T-helper 2 cell treated with Interferon-gamma antibody and Interleukin-4, amounts not matched to agents 100 ng/mL and 5 ng/mL, for 36 hours (primary cell): ENCODE measurements around the gene RGS6. TPM values are rescaled to one million over a fixed set of nuclear protein-coding genes. Genes with fewer than 3 reads are reported as not detected.

Experiments
- intact Hi-C: fragments of 100-400 bp; cut with micrococcal nuclease; formaldehyde crosslinking; loops from one replicate; pipeline ENCODE4 v1.15.1; 2023
- total RNA-seq: library from RNA; stranded (reverse); gene quantifications from 2 replicates; pipeline ENCODE4 v1.2.3, GENCODE V29; 2022

The RGS6 gene
- total RNA-seq, 1 donor from 2014 or later, result 0.18 TPM

- intact Hi-C loops, result no loop called here
Observed at GRCh38 chr14:72154645-72155378, 222.6 kb downstream of the RGS6 start.

GRCh38 chr14:72155379-72155993 lies 223.3 kb downstream of the RGS6 start:
- intact Hi-C loops, result no loop called here

- intact Hi-C loops, result no loop called here
Observed at GRCh38 chr14:72164420-72165228, 232.4 kb downstream of the RGS6 start.

- intact Hi-C loops, result no loop called here
Observed at GRCh38 chr14:72165229-72165698, 233.0 kb downstream of the RGS6 start.

GRCh38 chr14:72169521-72169920 lies 237.3 kb downstream of the RGS6 start:
- intact Hi-C loops, result no loop called here

GRCh38 chr14:72172049-72172448 lies 239.8 kb downstream of the RGS6 start:
- intact Hi-C loops, result no loop called here

GRCh38 chr14:72172597-72172996 lies 240.4 kb downstream of the RGS6 start:
- intact Hi-C loops, result no loop called here

GRCh38 chr14:72173038-72173720 lies 240.9 kb downstream of the RGS6 start:
- intact Hi-C loops, result no loop called here

GRCh38 chr14:72177251-72177650 lies 245.0 kb downstream of the RGS6 start:
- intact Hi-C loops, result no loop called here

GRCh38 chr14:72178517-72178916 lies 246.3 kb downstream of the RGS6 start:
- intact Hi-C loops, result no loop called here

GRCh38 chr14:72182708-72183432 lies 250.6 kb downstream of the RGS6 start:
- intact Hi-C loops, result no loop called here

- intact Hi-C loops, result no loop called here
Observed at GRCh38 chr14:72183631-72184030, 251.4 kb downstream of the RGS6 start.

- intact Hi-C loops, result no loop called here
Observed at GRCh38 chr14:72186523-72186922, 254.3 kb downstream of the RGS6 start.

GRCh38 chr14:72196237-72197015 lies 264.2 kb downstream of the RGS6 start:
- intact Hi-C loops, result no loop called here

- intact Hi-C loops, result no loop called here
Observed at GRCh38 chr14:72201645-72202044, 269.4 kb downstream of the RGS6 start.

GRCh38 chr14:72213424-72213823 lies 281.2 kb downstream of the RGS6 start:
- intact Hi-C loops, result no loop called here

GRCh38 chr14:72215080-72215479 lies 282.9 kb downstream of the RGS6 start:
- intact Hi-C loops, result no loop called here

- intact Hi-C loops, result no loop called here
Observed at GRCh38 chr14:72217135-72217534, 284.9 kb downstream of the RGS6 start.

- intact Hi-C loops, result no loop called here
Observed at GRCh38 chr14:72222046-72222445, 289.8 kb downstream of the RGS6 start.

- intact Hi-C loops, result no loop called here
Observed at GRCh38 chr14:72236629-72237028, 304.4 kb downstream of the RGS6 start.
